Muscle of arm (tissue), 14 donors: ENCODE measurements around the gene NAT16. TPM values are rescaled to one million over a fixed set of nuclear protein-coding genes. Genes with fewer than 3 reads are reported as not detected.
"Not testable (repeated sequence)": the region's sequence is repeated elsewhere in the genome, so short reads cannot be mapped to it uniquely, and the experiment has no call there.

Experiments
- DNase-seq: peaks from one replicate; pipeline ENCODE4 v3.0.0-alpha.2; 2013
- long read RNA-seq, 11 donors: transcript quantifications; one replicate each; lab custom pipeline, GENCODE V29; 2026
- polyA plus RNA-seq, 12 donors: library from polyadenylated mRNA; unstranded; fragments of 120-200 nt; gene quantifications; one replicate each; pipeline ENCODE4 v1.2.1, GENCODE V29; 2013; ENCODE audit not compliant: insufficient read length in 12 of 12

NAT16 gene
- polyA plus RNA-seq: under 1 TPM in 2 of 12 donors, not detected in 10; 0.11 to 0.15 TPM
- long read RNA-seq, donor 1: 0 reads
- long read RNA-seq, donor 2: 0 reads
- long read RNA-seq, donor 3: 0 reads
- long read RNA-seq, donor 4: 0 reads
- long read RNA-seq, donor 5: 0 reads
- long read RNA-seq, donor 6: 0 reads
- long read RNA-seq, donor 7: 0 reads
- long read RNA-seq, donor 8: 0 reads
- long read RNA-seq, donor 9: 0 reads
- long read RNA-seq, donor 10: 0 reads
- long read RNA-seq, donor 11: 0 reads

DNA sequence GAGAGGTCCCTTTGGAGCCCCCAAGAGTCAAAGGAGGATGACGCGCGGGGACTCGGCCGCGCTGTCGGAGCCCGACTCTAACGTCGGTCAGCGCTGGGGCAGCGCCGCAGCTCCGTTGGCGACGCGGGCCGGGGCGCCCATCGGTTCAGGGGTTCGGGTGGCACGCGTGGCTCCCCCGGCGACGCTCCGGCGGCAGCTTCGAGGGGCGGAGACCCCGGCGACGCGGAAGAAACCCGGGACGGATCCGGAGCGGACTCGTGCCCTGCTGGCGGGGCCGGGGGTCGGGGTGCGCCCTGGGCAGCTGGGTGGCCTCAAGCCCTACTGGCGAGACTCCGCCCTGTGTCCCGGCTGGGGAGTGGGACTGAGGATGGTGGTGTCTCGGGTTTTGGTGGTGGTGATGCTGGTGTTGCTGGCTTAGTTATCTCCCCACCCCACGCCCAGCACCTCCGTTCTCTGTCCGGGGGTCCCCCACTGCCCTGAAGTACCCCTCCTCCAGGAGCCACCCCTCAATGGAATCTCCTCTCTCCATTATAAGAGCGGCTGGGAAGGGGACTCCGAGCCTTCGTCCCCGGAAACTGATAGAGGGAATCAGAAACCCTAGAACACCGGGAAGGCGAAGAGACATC is at the start of gene NAT16:
TSS of gene NAT16 (minus strand) at position 164 of the 626 bp plus-strand sequence. CDS start 5,486 bp downstream, outside the sequence.
- no peak for DNase-seq

DNA sequence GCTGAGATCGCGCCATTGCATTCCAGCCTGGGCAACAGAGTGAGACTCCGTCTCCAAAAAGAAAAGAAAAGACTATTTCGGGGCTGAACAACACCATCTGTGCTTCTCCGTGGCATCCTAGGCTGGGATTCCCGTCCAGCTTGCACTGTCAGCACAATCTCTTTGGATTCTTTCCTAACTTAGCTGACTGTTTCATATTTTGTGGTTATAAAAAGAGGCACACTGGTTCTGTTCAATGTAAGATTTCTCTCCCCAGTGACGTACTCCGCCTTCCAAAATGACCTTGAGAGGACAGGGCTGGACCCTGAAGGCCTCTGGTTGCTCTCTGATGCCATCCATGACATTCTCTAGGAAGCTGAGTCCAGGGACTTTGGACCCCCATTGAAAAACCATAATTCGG is 46.6 kb upstream of the NAT16 start:
- DNase-seq: no peak

DNA sequence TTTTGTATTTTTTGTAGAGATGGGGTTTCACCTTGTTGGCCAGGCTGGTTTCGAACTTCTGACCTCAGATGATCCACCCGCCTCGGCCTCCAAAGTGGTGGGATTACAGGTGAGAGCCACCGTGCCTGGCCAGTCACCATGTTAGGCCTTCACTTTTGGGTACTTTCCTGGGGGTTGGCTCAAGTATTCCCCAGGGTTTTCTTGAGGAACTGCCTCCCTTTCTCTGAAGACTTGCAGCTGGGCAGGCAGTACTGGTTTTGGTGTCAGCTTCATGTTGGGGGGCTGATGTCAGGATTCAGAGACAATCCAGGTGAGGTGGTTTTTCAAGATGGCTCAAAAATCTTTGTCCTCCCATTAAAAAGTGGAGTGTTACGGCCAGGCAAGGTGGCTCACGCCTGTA is 45.6 kb upstream of the NAT16 start:
- no peak for DNase-seq

DNA sequence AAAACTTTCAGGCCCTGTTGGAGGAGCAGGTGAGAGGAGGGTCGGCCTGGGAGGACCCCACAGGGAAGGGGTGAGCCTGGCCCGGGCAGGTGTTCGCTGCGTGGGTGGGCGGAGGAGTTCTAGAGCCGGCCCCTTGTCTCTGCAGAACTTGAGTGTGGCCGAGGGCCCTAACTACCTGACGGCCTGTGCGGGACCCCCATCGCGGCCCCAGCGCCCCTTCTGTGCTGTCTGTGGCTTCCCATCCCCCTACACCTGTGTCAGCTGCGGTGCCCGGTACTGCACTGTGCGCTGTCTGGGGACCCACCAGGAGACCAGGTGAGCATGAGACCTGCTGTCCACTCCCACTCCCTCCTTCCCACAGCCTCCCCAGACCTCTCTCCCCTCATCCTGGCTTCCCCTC is 43.4 kb upstream of the NAT16 start:
- DNase-seq: no peak

DNA sequence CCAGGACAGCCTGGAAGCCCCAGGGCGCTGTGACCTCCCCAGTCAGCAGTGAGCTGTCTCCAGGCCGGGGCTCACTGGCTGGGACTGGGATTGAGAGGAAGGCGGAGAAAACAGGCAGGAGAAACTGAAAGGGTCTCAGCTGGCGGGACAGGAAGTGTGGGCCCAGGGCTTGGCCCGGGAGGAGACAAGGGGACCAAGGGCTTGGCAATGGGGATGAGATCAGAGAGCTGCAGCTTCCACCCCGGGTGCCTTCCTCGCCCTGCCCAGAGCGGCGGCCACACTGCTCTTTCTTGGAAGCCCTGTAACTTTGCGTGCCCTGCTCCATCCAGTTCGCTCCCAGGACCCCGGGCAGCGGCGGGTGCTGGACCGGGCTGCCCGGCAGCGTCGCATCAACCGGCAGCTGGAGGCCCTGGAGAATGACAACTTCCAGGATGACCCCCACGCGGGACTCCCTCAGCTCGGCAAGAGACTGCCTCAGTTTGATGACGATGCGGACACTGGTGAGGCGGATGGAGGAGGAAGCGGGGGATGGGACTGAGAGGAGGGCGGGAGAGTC is 42.3 kb upstream of the NAT16 start:
- DNase-seq: no peak

DNA sequence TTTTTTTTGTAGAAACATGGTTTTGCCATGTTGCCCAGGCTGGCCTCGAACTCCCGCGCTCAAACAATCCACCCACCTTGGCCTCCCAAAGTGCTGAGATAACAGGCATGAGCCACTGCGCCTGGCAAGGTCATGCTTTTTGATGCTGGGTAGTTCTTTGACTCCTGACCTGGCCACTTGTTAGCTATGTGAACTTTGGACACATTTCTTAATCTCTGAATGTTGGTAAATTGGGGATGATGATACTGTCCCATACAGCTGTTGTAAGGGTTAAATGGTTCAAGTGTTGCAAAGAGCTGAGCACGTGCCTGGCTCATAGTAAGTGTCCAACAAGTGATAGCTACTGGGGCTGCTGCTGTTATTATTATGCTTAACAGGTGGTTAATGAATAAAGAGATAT is 40.2 kb upstream of the NAT16 start:
- no peak for DNase-seq

DNA sequence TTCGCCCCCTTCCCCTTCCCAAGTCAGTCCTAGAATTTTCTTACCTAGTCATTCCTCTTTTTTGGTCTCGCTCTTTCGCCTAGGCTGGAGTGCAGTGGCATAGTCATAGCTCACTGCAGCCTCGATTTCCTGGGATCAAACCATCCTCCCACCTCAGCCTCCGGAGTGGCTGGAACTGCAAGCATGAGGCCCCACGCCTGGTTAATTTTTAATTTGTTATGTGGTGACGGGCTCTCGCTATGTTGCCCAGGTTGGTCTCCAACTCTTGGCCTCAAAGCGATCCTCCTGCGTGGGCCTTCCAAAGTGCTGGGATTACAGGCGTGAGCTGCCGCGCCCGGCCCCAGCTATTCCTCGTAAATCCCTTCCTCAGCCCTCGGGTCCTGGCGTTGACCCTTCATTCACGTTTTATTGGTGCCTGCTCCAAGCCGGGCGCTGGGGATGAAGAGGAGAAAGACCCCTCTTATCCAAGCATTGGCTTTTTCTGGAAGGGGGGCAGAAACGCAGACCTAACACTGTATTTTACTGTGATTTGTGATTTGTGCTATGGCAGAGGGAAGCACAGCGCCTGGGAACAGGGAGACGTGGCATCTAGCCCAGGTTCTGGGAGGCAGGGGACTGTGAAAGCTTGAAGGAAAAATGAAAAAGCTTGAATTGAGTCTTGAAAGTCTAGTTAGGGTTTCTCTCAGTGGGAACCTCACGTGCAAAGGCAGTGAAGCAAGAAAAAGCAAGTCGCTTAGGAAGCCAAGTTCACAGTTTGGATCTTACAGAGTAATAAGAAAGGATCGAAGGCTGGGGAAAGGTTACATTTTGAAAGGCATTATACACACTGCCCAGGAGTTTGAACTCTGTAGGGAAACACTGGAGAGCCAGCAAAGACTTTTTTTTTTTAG is 38.4 kb upstream of the NAT16 start:
- no peak for DNase-seq

DNA sequence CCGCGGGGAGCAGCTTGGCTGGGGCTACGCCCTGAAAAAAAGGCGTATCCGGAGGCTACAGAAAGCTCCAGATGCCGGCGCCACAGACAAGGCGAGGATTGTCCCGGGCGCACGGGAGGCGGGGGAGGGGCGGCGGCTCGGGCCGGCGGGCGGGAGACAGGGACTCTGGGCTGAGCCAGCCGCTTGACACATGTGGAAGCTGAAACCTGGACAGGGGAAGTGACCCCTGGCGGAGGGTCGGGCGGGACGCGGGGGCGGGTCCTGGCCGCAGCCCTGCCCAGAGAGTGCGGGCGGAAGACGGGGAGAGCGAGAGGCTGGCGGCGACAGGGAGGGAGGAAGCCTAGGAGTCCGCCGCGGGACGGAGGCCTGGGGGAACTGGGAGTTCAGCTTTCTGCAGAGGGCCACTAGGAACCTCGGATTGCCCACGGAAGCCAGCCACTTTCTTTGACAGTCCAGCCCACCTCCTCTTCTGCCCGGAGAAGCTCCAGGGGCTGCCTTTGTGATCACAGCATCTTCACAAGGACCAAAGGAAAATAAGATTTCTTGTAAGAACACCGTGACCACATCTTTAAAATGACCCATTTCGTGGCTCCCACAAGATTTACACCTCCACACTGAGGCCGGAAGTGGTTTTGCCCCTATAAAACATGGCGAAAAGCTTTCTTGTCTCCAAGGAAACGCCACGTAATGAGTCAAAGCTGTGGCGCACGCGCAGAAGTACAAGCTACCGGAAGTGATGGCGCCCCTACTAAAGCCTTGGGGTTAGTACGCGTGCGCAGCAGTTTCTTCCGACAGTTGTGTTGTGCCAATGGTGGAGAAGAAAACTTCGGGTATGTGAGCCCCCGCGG is 37.5 kb upstream of the NAT16 start, which contains the start of the genes PLOD3 and ZNHIT1:
TSS of gene PLOD3 (minus strand) at position 194 of the 848 bp plus-strand sequence. CDS start 307 bp downstream, outside the sequence.
TSS of gene ZNHIT1 (plus strand) at position 778 of the 848 bp plus-strand sequence. CDS start at position 809, 31 bp downstream.
- peak; percentile 99 for DNase-seq

DNA sequence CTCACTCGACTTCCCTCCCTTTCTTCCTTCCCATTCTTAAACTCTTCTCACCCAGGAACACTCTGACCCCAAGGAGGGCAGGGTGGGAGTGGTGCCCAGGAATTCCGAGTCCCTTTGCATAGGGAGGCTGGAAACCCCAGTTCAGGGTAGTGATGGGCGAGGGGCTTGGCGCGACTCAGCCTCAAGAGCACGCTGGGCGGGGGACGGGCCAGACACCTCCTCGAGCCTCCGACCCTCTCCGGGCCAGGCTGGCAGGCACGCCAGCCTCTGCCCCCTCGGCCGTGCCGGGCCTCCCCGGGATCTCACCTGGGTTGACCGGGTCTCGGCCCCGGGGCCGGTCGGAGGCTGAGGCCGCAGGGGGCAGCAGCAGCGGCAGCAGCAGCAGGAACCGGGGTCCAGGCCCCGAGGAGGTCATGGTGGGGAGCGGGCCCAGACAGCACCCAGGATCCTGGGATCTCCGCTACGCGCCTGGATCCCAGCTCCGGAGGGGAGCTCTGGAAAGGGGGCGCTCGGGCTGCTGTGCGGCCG is 36.8 kb upstream of the NAT16 start:
- no peak for DNase-seq

DNA sequence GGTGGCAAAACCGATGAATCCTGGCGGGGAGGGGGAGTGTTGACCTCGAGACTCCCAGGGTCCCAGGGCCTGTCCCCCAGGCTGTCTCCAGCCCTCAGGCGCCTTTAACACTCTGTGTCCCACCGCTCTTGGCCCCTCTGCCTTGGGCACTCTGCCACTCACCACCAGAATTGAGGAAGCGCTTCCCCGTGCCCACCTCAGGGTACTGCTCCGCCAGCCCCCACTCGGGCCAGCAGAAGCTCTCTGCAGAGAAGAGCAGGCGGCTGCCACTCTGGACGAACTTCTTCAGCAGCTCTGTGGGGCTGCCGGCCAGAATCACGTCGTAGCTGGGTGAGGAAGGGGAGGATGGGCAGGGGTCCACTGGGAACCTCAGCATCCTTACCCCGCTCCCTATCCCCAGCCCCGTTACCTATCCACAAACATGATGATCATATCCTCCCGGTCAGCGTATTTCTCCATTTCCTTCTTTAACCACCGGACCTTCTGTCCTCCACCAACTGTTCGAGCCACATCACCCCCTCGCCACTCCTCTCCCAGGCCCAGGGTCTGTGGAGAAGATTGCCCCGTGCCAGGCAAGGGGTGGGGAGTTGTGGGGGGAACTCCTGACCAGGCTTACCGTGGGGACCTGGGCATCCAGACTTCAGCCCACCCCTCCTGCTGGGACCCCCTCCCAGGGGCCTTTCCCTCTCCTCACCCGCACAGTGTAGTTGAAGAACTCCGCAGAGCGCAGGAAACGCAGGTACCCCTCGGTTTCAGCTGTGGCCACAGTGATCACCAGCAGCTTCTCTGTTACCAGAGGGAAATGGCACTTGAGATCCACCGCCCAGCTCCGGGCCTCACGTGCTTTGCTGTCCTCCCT is 36.1 kb upstream of the NAT16 start:
- DNase-seq: no peak

DNA sequence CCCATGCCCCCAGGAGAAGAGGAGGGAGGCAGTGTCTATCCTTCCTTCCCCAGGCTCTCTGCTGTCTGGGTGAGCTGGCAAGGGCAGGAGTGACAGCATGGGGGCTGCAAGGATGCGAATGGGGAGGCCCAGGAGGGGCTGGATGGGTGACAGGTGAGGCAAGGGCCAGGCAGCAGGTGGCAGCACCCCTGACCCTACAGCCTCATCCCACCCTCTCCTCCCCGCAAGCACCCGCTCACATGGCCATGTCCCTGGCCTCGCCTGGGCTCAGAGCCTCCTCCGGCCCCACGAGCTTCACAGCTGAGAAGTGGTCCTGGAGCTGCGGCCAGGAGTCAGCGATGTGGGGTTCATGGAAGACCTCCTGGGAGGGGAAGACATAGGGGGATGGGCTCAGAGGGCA is 31.9 kb upstream of the NAT16 start:
- no peak for DNase-seq

DNA sequence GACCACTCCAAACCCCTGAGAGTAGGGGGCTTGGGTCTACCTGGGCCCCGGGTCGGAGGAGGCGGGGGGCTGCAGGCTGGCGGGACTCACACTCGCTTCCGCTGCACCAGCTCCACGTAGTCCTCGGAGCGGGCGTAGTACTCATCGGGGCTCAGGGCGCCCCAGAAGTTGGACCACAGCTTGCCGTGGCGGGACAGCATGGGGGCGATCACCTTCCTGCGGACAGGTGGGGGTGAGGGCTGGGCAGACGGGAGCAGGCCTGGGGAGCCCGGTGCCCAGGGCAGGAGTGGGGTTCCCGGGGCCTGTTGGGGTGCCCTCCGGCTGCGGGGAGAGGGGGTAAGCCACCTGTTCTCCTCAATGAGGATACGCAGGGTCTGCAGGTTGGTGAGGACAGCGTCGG is 31.4 kb upstream of the NAT16 start:
- no peak for DNase-seq

DNA sequence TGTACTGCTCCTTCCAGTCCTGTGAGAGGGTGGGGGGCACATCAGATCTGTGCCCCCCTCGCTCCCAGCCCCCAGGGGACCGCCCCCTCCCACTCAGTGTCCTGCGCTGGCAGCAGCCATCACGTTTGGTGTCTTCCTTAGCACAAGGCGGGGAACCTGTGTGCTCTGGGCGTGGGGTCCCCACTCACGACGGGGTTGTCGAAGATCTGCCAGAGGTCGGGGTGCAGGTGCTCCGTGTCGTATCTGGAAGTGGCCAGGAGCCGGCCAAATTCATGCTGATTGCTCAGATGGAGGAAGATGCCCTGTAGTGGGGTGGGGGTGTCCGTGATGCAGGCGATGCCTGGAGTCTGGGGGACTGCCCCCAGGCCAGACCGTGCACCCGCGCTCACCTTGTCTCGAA is 30.1 kb upstream of the NAT16 start:
- no peak for DNase-seq

DNA sequence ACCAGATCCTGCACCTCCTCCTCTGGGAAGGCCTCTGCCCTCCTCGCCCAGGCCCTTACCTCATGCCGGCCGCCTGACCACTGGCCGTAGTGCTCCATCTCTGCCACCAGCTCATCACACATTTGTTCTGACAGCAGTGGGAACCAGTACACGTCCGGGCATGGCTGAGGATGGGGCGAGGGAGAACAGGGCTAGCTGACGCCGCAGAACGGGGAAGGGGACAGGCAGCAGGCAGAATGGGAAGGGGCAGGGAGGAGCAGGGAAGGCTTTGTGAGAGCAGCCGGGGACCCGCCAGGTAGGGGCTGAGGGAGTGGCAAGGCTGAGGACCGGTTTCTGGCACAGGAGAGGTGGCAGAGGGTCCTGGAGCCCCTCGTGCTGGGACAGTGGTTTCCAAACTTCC is 28.7 kb upstream of the NAT16 start:
- DNase-seq: no peak

DNA sequence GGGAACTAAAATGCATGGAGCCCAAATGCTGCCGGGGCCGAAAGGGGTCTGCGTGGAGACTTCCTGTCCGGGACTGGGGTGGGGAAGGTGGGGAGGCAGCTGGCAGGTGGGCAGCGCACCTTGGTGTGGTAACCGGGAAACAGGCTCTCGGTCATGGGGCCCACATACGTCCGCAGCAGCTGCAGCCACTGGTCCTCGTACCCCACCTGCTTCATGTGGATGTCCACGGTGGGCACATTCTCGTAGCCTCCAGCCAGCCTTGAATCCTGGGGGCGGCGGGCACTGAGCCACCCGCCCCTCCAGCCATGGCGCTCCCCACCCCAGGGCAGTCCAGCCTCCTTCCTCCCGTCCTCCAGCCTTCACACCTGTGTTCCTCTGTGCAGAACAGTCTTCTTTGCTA is 27.4 kb upstream of the NAT16 start:
- DNase-seq: no peak

DNA sequence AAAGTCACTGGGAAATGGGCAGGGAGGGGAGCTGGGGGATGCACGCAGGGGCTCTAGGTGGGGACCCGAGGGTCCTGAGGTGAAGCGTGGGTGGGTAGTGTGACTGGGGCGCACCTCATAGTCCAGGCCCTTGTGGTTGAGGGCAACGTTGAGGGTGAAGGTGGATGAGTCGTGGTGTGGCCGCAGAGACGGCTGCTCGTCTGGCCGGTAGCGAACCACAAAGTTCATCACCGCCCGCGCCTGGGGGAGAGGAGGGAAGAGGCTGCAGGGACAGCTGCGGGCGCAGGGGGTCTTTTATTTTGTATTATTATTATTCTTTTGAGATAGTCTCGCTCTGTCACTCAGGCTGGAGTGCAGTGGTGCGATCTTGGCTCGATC is 26.6 kb upstream of the NAT16 start:
- DNase-seq: no peak

DNA sequence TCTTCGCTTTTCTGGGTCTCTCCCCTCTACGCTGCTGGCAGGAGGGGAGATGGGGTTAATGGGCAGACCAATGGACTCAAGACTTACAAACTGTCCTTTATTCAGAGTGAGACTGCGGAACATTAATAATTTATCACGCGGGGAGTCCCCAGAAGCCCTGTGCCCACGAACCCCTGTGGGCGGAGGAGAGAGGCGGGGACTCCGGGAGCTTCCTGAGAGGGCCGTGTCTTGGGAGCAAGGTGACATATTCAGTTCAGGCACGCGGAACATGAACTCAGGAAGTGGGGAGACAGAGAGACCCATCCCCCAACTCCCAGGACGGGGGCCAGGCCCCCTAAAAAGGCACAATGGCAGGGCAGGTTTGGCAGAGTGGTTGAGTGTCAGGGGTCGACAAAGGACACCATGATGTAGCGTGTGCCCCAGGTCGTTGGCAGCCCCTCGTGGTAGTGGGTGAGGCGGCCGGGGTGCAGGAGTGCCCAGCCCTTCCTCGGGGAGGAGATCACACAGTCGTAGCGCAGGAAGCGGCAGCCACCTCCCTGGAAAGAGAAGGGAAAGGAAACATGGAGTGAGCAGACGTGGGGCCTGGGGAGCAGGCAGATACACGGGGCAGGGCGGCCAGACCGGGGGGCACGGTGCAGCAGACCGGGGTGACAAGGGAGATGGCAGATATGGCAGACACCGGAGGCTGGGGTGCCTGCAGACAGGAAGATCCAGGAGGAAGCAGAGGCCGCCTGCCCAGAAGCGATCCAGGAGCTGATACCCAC is 26.0 kb upstream of the NAT16 start:
- no peak for DNase-seq

DNA sequence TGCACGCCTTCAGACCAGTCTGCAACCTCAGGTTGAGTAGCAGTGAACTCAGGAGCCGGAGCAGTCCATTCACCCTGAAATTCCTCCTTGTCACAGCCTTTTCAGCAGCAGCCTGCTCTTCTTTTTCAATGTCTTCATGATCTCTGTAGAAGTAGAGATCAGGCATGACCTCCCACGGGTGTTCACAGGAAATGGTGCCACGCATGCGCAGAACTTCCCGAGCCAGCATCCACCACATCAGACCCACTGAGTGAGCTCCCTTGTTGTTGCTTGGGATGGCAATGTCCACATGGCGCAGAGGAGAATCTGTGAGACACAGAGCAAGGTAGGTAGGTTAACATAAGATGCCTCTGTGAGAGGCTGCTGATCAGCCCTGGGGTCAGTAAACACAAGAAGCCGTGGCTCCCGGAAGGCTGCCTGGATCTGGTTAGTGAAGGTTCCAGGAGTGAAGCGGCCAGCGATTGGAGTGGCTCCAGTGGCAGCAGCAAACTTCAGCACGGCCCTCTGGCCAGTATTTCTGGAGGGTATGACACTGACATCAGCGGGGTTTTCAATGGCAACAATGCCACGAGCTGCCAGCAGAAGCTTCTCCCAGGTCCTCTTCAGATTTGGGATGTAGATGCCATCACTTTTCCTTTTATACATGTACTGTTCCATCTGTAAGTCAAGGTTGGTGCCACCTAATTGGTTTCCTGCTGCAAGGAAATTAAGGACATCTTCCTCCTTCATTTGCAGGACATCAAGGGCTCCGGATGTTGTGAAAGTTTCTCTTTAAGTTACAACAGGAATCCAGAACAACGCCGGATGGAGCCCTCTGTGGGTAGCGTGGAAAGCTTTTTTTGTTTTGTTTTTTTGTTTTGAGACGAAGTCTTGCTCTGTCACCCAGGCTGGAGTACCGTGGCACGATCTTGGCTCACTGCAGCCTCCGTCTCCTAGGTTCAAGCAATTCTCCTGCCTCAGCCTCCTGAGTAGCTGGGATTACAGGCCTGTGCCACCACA is 23.9 kb upstream of the NAT16 start:
- DNase-seq: not testable (repeated sequence)
